SH-SY5Y (cell line): ENCODE measurements around the gene EIF5B.

Source experiments
- GATA2 ChIP-seq: IDR thresholded peaks from 2 replicates; pipeline ENCODE4 v1.6.1; 2011; ENCODE audit warnings: mild to moderate bottlenecking, low read depth, low read length
- GATA3 ChIP-seq: IDR thresholded peaks from 2 replicates; pipeline ENCODE4 v1.6.1; 2011; ENCODE audit warnings: low read depth, mild to moderate bottlenecking, low read length, moderate library complexity

DNA sequence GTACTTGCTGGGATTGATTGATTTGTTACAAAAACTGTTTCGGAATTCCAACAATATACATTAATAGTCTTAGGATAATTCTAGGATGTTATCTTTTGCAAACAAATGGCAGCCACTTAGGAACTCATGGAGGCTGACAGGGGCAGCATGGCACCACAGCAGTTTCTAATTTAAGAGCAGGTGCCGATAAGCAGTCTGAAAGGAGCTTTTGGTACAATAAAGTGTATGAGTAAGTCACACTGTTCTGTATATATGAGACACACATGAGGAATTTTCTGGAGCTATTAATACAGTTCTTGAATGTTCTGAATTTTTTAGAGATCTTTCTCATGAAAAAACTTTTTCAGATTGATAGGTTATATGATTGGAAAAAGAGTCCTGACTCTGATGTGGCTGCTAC lies 52.2 kb downstream of the EIF5B start:
- TF ChIP-seq GATA3, result no peak
- no peak for TF ChIP-seq GATA2
